OCI-LY1 (cell line): ENCODE data around the gene YIPF5.

Experiments used
- CTCF ChIP-seq: fragments of 200-600 bp; sonication (generic), shearing (Covaris generic); IDR thresholded peaks from 2 replicates; pipeline ENCODE4 v1.5.1; 2017; ENCODE audit warnings: mild to moderate bottlenecking, antibody characterized with exemption, low read length, moderate library complexity, mixed read lengths
- EZH2 ChIP-seq: fragments of 200-600 bp; sonication (generic), shearing (Covaris generic); IDR thresholded peaks from 2 replicates; pipeline ENCODE4 v1.8.0; 2017; ENCODE audit warnings: borderline replicate concordance, mixed run types, mild to moderate bottlenecking, antibody characterized with exemption, low read length, moderate library complexity, mixed read lengths

DNA sequence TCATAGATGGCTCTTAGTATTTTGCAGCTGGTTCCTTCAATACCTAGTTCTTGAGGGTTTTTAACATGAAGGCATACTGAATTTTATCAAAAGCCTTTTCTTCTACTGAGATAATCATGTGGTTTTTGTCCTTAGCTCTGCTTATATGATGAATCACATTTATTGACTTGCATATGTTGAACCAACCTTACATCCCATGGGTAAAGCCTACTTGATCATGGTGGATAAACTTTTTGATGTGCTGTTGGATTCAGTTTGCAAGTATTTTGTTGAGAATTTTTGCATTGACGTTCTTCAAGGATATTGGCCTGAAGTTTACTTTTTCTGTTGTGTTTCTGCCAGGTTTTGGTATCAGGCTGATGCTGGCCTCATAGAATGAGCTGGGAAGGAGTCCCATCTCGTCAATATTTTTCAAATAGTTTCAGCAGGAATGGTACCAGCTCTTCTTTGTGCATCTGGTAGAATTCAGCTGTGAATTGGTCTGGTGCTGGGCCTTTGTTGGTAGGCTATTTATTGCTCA is 49.7 kb downstream of the YIPF5 start:
- TF ChIP-seq CTCF (no peak), EZH2 (no peak)
